Natural killer cell treated with Interleukin-12 subunit alpha and Interleukin-12 subunit beta and Interleukin-15 and Interleukin-18, amount 100 ng/mL, for 72 hours (primary cell): ENCODE data around the gene TMEM143. TPM values are rescaled to one million over a fixed set of nuclear protein-coding genes. Genes with fewer than 3 reads are reported as not detected.
A peak's percentile ranks its signal among the peaks of the same experiment; 100 is the strongest.

Source experiments
- ATAC-seq, 2 donors: fragments of 150-1000 bp; cut with Tn5 transposase in 1 of 2; sonication (Bioruptor Pico), chemical (Tn5 transposase) in 1 of 2; 2 replicates each; pipeline ENCODE4 v1.10.0; 2021
- DNase-seq: peaks from one replicate; pipeline ENCODE4 v3.0.0; 2022; ENCODE audit warnings: low spot score
- H3K27ac Mint-ChIP-seq, 2 donors: 1 replicate in 1 of 2; 2 replicates in 1 of 2; pipeline ENCODE4 v1.8.0; 2022; ENCODE audit warnings: mixed read lengths in 2 of 2, mild to moderate bottlenecking in 1 of 2, moderate library complexity in 1 of 2
- H3K27me3 Mint-ChIP-seq, 2 donors: 1 replicate in 1 of 2; 2 replicates in 1 of 2; pipeline ENCODE4 v1.8.0; 2022; ENCODE audit warnings: mixed read lengths in 2 of 2
- H3K36me3 Mint-ChIP-seq: one replicate; pipeline ENCODE4 v1.8.0; 2022; ENCODE audit warnings: mixed read lengths
- H3K4me1 Mint-ChIP-seq, 2 donors: 1 replicate in 1 of 2; 2 replicates in 1 of 2; pipeline ENCODE4 v1.8.0; 2022; ENCODE audit warnings: low read depth in 2 of 2, mixed read lengths in 2 of 2, mild to moderate bottlenecking in 1 of 2
- H3K4me3 Mint-ChIP-seq: one replicate; pipeline ENCODE4 v1.8.0; 2022; ENCODE audit warnings: mixed read lengths
- H3K9me3 Mint-ChIP-seq: 2 replicates; pipeline ENCODE4 v1.8.0; 2022; ENCODE audit warnings: mixed read lengths
- total RNA-seq, 2 donors: library from RNA; stranded (reverse); gene quantifications; one replicate each; pipeline ENCODE4 v1.2.3, GENCODE V29; 2022

The TMEM143 gene
- total RNA-seq: 10 to 100 TPM in 1 of 2 donors, 1 to 10 TPM in 1; 6.9 to 25.5 TPM

- DNase-seq (peak; percentile 99), ATAC-seq (peak; percentile 96 to 97)
- no peaks in the 10 kb centered on the region for H3K9me3 Mint-ChIP-seq
- H3K36me3 Mint-ChIP-seq: no peaks in the 10 kb centered on the region
- no peaks in the 10 kb centered on the region for H3K27me3 Mint-ChIP-seq
- H3K27ac Mint-ChIP-seq: peak within 1 kb of the TSS; percentile 93 to 97
- peak within 1 kb of the TSS; percentile 89 for H3K4me3 Mint-ChIP-seq
- H3K4me1 Mint-ChIP-seq: peaks cover 11 to 16% of the 10 kb centered on the region in 2 donors
Observed at GRCh38 chr19:48363810-48364597, at the start of gene TMEM143, which contains the start of gene SYNGR4. Gene TMEM143, minus strand, starts transcription at chr19:48363940. Its CDS starts 20 bp downstream, at chr19:48363920. Gene SYNGR4, plus strand, starts transcription at chr19:48364367. Its CDS starts 1,476 bp downstream, at chr19:48365843.

DNA sequence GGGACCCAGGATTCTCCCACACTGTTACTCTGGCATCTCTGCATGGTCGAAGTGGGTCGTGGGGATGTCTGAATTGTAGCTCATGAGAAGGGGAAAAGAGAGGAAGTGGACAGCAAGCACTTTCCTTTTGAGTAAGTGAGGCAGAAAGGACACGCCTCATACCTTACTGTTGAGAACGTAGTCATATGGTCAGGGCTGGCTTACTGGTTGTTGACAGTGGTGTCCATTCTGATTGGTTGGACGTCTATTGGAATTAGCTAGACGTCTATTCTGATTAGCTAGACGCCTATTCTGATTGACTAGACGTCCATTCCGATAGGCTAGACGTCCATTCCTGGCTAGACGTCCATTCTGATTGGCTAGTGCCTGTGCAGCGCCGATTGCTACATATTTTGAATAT, 42.1 kb upstream of the TMEM143 start:
- peaks cover 20 to 35% of the 10 kb centered on the region in 2 donors for H3K4me1 Mint-ChIP-seq
- H3K9me3 Mint-ChIP-seq: no peaks in the 10 kb centered on the region
- no peak overlapping the region for H3K4me3 Mint-ChIP-seq
- H3K36me3 Mint-ChIP-seq: no peaks in the 10 kb centered on the region
- DNase-seq (no peak), ATAC-seq (peak in 1 of 2 donors; percentile 61)
- no peak overlapping the region for H3K27ac Mint-ChIP-seq
- H3K27me3 Mint-ChIP-seq: peaks cover 16 to 17% of the 10 kb centered on the region in 2 donors

DNA sequence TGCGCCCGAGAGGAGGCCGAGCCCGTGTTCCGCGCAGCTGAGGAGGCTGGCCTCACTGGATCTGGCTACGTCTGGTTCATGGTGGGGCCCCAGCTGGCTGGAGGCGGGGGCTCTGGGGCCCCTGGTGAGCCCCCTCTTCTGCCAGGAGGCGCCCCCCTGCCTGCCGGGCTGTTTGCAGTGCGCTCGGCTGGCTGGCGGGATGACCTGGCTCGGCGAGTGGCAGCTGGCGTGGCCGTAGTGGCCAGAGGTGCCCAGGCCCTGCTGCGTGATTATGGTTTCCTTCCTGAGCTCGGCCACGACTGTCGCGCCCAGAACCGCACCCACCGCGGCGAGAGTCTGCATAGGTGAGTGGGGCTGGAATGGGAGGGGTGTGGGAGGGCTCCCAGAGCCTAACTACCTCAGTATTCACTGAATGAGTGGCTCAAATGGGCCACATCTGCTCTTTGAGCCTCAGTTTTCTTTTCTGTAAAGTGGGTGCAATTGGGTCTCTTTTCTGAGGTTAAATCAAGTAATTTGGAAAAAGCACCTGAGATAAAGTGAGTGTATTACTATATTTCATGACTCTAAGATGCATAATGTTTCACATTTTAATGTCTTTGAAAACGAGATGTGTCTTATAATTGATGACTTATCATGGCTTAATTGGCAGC, 41.4 kb upstream of the TMEM143 start:
- Mint-ChIP-seq H3K4me3 (no peak overlapping the region), H3K4me1 (peaks cover 23 to 35% of the 10 kb centered on the region in 2 donors), H3K27ac (no peak overlapping the region), H3K27me3 (peaks cover 16 to 17% of the 10 kb centered on the region in 2 donors), H3K9me3 (no peaks in the 10 kb centered on the region), H3K36me3 (no peaks in the 10 kb centered on the region)
- ATAC-seq (no peak), DNase-seq (no peak)

DNA sequence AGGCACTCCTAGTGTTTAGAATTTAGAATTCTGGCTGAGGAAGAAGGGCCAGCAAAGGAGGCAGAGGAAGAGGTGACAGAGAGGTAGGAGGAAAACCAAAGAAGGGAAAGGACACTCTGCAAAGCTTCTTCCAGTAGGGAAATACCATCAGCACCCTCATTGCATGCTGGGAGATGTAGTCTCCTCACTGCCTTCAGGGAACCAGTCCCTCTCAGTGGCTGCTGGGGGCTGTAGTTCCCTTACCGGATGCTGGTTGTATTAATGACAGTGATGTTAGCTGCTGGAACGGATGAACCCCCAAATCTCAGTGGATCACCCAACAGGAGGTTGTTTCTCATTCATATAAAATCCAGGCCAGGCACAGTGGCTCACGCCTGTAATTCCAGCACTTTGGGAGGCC, 39.9 kb upstream of the TMEM143 start:
- Mint-ChIP-seq H3K27me3 (peaks cover 15 to 16% of the 10 kb centered on the region in 2 donors), H3K36me3 (no peaks in the 10 kb centered on the region), H3K9me3 (peaks cover 4% of the 10 kb centered on the region), H3K4me3 (peak overlapping the region; percentile 17), H3K27ac (peak overlapping the region; percentile 22 to 32), H3K4me1 (peaks cover 34 to 45% of the 10 kb centered on the region in 2 donors)
- DNase-seq (peak; percentile 71), ATAC-seq (peak; percentile 72 to 76)

DNA sequence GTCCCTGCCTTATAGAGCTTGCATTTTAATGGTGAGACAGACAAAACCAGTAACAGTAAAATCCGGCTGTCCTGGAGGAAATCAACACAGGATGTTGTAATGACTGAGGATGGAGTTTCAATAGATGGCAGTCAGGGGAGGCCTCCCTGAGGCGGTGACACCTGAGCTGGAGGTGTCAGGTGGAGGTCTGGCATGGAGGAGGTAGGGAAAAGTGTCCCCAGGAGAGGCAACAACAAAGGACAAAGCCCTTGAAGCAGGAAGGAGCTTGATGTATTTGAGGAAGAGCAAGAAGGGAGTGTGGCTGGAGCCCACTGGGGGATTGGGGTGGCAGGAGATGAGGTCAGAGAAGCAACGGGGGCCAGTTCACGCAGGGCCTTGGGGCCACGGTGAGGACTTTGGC, 37.5 kb upstream of the TMEM143 start:
- DNase-seq: no peak
- Mint-ChIP-seq H3K9me3 (peaks cover 4% of the 10 kb centered on the region), H3K27ac (peak overlapping the region; percentile 28 to 47), H3K27me3 (peaks cover 15 to 17% of the 10 kb centered on the region in 2 donors), H3K4me1 (peaks cover 44 to 58% of the 10 kb centered on the region in 2 donors), H3K36me3 (no peaks in the 10 kb centered on the region), H3K4me3 (no peak overlapping the region)
- ATAC-seq: no peak

DNA sequence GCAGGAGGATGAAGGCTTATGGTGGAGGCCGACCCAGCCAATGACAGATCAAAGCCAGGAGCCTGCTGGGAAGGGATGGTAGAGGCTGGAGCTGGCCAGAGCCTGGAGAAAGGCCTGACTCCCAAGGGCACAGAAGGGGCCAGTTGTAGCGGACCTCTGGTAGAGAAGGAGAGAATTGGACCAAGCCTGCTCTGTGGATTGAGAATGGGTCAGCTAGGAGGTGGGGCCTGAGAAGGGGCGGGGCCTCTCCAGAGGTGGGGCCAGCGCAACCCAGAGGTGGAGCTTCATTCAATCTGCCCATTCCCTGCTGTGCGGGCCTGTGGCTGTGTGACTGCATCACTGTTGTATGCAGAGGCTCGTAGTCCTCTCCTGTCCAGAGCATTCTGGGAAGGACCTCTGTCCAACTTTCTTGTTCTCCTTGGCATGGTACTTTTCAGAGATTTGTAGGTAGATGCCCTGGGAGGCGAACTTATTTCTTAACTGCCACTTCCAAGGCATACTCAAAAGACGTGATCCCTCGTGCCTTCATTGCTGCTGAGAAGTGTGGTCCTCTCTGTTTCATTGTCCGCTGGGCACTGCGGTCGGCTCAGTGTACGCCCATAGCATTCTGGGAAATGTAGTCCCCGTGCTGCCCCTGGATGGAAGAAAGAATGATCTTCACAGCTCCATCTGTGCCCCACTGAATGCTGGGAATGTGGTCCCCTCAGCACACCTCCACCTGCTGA, 36.4 kb upstream of the TMEM143 start:
- H3K27ac Mint-ChIP-seq: peak overlapping the region in 1 of 2 donors; percentile 21
- H3K36me3 Mint-ChIP-seq: no peaks in the 10 kb centered on the region
- no peak for DNase-seq
- no peak overlapping the region for H3K4me3 Mint-ChIP-seq
- peak in 1 of 2 donors; percentile 38 for ATAC-seq
- peaks cover 4% of the 10 kb centered on the region for H3K9me3 Mint-ChIP-seq
- peaks cover 20 to 21% of the 10 kb centered on the region in 2 donors for H3K27me3 Mint-ChIP-seq
- H3K4me1 Mint-ChIP-seq: peaks cover 39 to 50% of the 10 kb centered on the region in 2 donors

- Mint-ChIP-seq H3K4me1 (peaks cover 47 to 49% of the 10 kb centered on the region in 2 donors), H3K9me3 (peaks cover 4% of the 10 kb centered on the region), H3K27ac (peak overlapping the region; percentile 63 to 89), H3K4me3 (peak overlapping the region; percentile 98), H3K27me3 (peaks cover 27 to 36% of the 10 kb centered on the region in 2 donors), H3K36me3 (no peaks in the 10 kb centered on the region)
- peak; percentile 91 to 94 for ATAC-seq
- peak; percentile 91 for DNase-seq
Observed at GRCh38 chr19:48398375-48399235, 34.9 kb upstream of the TMEM143 start.

DNA sequence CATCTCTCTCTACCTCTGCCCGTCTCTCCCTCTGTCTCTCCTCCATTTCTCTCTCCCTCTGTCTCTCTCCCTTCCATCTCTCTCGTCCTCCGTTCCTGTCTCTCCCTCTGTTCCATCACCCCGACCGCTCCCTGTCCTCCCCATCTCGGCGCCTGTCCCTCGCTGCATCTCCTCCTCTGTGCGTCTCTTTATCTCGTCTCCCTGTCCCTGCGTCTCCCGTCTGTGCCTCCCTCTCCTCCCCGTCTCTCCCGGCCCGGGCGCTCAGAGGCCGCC, 34.3 kb upstream of the TMEM143 start:
- Mint-ChIP-seq H3K27me3 (peaks cover 27 to 36% of the 10 kb centered on the region in 2 donors), H3K4me3 (peak overlapping the region; percentile 98), H3K27ac (peak overlapping the region; percentile 63 to 89), H3K36me3 (no peaks in the 10 kb centered on the region), H3K9me3 (peaks cover 4% of the 10 kb centered on the region), H3K4me1 (peaks cover 44% of the 10 kb centered on the region in 2 donors)
- ATAC-seq: no peak
- no peak for DNase-seq

DNA sequence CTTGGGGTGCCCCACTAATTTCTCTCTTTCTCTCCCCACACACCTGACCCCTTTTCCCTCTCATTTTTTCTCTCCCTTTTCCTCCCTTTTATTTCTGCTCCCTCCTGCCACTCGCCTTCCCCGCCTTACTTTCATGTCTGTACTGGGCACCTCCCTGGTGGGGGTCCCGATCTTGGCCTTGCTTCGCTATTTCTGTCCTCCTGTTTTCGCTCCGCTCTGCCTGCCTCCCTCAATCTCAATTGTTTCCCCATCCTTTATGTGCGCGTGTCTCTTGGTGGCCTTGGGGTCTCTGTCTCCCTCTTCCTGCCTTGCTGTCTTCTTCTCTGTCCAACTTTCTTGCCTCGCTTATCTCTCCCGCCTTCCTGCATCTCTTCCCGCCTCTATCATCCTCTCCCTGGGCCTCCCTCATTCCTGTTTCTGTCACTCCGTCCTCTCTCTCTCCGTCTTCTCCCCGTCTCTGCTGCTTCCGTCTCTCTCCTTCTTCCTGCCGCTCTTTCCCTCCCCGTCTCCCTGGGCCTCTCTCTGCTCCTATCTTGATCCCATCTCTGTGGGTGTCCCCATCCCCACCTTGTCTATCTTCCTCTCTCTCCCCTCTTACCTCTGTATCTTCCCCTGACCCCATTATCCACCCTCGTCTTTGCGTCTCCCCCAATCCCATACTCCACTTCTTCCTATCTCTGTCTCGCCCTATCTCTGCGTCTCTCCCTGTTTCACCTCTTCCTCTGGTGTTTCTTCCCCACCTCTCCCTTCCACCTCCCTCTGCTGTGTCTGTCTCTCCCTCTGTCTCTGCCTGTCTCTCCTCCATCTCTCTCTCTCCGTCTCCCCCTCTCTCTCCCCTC, 33.7 kb upstream of the TMEM143 start:
- no peak for DNase-seq
- Mint-ChIP-seq H3K27me3 (peaks cover 27 to 36% of the 10 kb centered on the region in 2 donors), H3K9me3 (peaks cover 4% of the 10 kb centered on the region), H3K4me1 (peaks cover 38 to 44% of the 10 kb centered on the region in 2 donors), H3K27ac (peak overlapping the region; percentile 63 to 89), H3K4me3 (peak overlapping the region; percentile 98), H3K36me3 (no peaks in the 10 kb centered on the region)
- no peak for ATAC-seq

DNA sequence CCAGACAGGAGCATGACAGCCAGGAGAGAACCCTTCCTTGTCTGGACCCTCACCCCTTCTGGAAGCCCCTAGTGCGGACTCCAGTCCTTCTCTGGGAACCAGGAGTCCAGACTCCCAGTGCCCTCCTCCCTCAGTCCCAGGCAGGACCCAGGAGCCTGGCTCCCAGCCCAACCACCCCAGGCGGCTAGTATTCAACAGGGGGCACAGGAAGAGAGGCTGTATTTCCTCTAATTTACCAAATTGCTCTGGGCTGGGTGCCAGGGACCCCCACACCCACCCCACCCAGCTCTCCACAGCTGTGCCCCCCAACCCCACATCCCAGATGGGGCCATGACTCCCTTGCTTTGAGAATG, 33.1 kb upstream of the TMEM143 start:
- H3K36me3 Mint-ChIP-seq: no peaks in the 10 kb centered on the region
- H3K9me3 Mint-ChIP-seq: peaks cover 4% of the 10 kb centered on the region
- ATAC-seq: no peak
- no peak for DNase-seq
- H3K4me1 Mint-ChIP-seq: peaks cover 31 to 40% of the 10 kb centered on the region in 2 donors
- H3K4me3 Mint-ChIP-seq: no peak overlapping the region
- H3K27ac Mint-ChIP-seq: peak overlapping the region in 1 of 2 donors; percentile 63
- H3K27me3 Mint-ChIP-seq: peaks cover 27 to 36% of the 10 kb centered on the region in 2 donors

DNA sequence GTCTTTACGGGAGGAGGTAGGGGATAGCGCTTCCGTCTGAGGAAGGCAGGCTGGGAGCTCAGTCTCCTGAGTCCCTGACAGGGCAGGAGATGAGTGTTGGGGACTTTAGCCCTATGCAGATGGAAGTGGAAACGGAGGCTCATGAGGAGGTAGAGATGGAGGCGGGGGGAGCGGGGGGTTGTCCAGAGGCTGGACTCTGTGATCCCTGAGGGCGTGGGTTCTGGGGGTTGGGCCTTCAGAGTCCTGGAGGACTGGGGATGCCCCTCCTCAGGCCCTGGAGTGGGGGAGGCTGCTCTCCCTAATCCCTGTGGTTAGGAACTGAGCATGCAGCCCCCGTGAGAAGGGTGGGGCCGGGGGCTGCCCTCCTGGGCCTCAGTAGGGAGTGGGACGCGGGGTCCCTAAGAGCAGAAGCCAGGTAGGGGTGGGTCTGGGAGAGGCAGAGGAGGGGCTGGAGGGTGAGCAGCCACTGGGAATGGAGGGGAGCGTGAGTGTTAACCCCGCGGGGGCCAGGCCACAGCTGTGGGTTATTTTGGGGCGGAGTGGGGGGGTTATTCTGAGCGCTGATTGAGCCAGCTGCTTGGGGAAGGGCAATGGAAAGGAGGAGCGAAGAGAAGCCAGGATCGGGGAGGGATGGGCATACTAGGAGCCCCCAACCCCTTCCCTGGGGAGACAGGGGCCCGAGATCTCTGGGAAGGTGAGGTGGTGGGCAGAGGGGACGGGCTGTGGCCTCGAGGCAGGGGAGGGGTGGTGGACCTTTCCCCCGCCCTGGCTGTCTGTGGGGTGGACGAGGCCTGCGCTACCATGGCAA, 32.5 kb upstream of the TMEM143 start:
- Mint-ChIP-seq H3K36me3 (no peaks in the 10 kb centered on the region), H3K4me3 (no peak overlapping the region), H3K27me3 (peaks cover 29 to 36% of the 10 kb centered on the region in 2 donors), H3K27ac (no peak overlapping the region), H3K9me3 (peaks cover 4% of the 10 kb centered on the region), H3K4me1 (peaks cover 30 to 38% of the 10 kb centered on the region in 2 donors)
- DNase-seq (no peak), ATAC-seq (no peak)

DNA sequence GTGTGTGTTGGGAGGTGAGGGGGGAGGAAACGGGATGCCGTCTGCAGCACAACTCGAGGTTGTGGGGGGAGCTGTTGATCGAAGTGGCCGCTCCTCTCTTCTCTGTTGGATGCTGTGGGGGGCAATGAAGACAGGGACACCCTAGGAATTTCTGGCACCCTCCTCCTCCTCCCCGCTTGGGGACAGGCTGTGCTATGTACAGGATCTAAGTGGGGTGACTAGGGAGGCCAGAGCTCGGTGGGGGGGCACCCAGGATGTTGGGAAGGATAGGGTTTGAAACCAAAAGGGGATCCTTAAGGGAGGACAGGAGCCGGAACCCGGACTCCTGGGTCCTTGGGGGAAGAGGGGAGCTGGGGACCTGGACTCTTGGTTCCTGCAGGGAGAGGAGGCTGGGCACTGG, 31.8 kb upstream of the TMEM143 start:
- H3K4me1 Mint-ChIP-seq: peaks cover 27 to 37% of the 10 kb centered on the region in 2 donors
- H3K36me3 Mint-ChIP-seq: no peaks in the 10 kb centered on the region
- peaks cover 4% of the 10 kb centered on the region for H3K9me3 Mint-ChIP-seq
- DNase-seq (no peak), ATAC-seq (no peak)
- H3K27ac Mint-ChIP-seq: no peak overlapping the region
- peaks cover 29 to 36% of the 10 kb centered on the region in 2 donors for H3K27me3 Mint-ChIP-seq
- H3K4me3 Mint-ChIP-seq: no peak overlapping the region
